ENCODE data around the gene ZFP36L2. TPM values are rescaled to one million over a fixed set of nuclear protein-coding genes. Genes with fewer than 3 reads are reported as not detected.
A peak's percentile ranks its signal among the peaks of the same experiment; 100 is the strongest.

The ZFP36L2 gene
- total RNA-seq, 4 donors from 2014 or later: 114 to 305 (median 208) TPM

DNA sequence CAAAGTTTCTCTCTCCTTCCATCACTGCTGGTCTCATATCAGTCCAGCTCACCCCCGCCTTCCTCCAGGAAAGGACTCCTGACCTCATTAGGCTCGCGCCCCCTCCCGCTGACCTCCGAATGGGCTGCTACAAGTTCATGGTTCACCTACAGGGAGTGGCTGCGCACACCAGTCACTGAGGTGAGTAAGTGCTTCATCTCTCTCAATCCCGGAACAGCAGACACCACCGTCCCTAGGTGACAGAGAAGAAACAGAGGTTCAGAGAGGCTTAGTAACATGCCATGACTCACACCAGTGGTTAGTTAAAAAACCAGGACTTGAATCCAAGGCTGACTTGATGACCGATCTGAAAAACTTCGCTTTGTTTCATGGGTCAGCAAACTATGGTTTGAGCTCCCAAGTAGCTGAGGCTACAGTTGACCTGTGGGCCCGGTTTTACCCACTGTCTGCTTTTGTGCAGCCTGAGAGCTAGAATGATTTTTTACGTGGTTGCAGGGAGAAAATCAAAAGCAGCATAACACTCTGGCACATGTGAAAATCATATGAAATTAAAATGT, 42.0 kb downstream of the ZFP36L2 start:
- Histone ChIP-seq H3K4me3 (no peak overlapping the region), H3K27ac (peak overlapping the region in 3 of 4 donors; percentile 4 to 17 (median 8)), H3K27me3 (no peaks in the 10 kb centered on the region), H3K9me3 (no peaks in the 10 kb centered on the region), H3K4me1 (peaks cover 14 to 38% (median 22%) of the 10 kb centered on the region in 4 donors), H3K36me3 (no peaks in the 10 kb centered on the region)
- in situ Hi-C loops (cut with MboI; ENCODE audit: low pct_ligation_motif_present in 1 of 4, low pct_unique_long_range_greater_than_20kb in 1 of 4, low sequenced_read_pairs in 3 of 4) (no loop called here), intact Hi-C loops (cut with DNase I; ENCODE audit: low total_unique reads) (no loop called here)
- 83% methylated on average over 12 of the region's 12 CpGs; no CpG with 5 or more reads in 1 of the 2 donors for whole genome bisulfite sequencing, 2 donors (ENCODE audit: low coverage in 1 of 2)
- DNase-seq: peak; percentile 68
- TF ChIP-seq, protein P1, sequence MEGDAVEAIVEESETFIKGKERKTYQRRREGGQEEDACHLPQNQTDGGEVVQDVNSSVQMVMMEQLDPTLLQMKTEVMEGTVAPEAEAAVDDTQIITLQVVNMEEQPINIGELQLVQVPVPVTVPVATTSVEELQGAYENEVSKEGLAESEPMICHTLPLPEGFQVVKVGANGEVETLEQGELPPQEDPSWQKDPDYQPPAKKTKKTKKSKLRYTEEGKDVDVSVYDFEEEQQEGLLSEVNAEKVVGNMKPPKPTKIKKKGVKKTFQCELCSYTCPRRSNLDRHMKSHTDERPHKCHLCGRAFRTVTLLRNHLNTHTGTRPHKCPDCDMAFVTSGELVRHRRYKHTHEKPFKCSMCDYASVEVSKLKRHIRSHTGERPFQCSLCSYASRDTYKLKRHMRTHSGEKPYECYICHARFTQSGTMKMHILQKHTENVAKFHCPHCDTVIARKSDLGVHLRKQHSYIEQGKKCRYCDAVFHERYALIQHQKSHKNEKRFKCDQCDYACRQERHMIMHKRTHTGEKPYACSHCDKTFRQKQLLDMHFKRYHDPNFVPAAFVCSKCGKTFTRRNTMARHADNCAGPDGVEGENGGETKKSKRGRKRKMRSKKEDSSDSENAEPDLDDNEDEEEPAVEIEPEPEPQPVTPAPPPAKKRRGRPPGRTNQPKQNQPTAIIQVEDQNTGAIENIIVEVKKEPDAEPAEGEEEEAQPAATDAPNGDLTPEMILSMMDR (IDR thresholded peaks at IDR 0.05): no peak
- peak in 1 of 3 donors; percentile 7 for TF ChIP-seq POLR2AphosphoS5 (IDR thresholded peaks at IDR 0.05)

DNA sequence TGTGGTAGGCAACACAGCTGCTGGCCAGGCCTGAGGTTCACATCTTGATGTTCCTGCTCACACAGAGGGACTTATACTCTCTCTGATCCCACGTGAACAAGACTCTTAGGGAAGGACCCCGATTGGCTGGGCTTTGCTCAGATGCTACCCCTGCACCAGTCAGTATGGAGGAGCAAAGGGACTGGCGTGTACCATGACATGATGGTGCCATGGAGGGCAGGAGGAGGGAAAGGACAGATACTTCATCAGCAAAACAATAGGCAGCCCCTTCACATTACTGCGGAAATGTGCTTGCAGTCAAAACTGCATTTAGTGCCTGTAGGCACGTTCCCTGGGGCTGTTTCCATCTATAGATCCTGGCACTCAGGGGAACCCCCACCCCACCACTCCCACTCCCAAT, 42.7 kb downstream of the ZFP36L2 start:
- no peak overlapping the region for H3K27ac ChIP-seq
- in situ Hi-C loops (cut with MboI; ENCODE audit: low pct_ligation_motif_present in 1 of 4, low pct_unique_long_range_greater_than_20kb in 1 of 4, low sequenced_read_pairs in 3 of 4): no loop called here
- 66% methylated on average over 5 of the region's 5 CpGs; no CpG with 5 or more reads in 1 of the 2 donors for WGBS, 2 donors (ENCODE audit: low coverage in 1 of 2)

DNA sequence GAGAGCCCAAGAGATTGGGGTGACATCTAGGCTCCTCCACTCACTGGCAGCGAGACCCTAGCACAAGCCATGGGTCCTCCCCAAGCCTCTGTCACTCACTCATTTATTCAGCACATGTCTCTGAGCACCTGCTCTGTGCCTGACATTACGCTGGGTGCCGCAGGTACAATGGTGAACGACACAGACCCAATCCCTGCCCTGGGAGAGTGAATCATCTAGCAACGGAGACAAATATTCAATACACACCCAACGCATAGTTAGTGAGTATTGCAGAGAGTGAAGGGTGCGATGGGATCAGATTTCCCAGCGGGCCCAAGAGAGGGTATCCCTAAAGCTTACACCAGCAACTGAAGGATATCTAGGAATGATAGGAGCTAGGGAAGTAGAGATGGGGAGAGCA, 45.5 kb downstream of the ZFP36L2 start:
- intact Hi-C loops (cut with DNase I; ENCODE audit: low total_unique reads): no loop called here
- Histone ChIP-seq H3K36me3 (no peaks in the 10 kb centered on the region), H3K27ac (no peak overlapping the region), H3K4me3 (no peak overlapping the region), H3K4me1 (peaks cover 14 to 47% (median 26%) of the 10 kb centered on the region in 4 donors), H3K9me3 (no peaks in the 10 kb centered on the region), H3K27me3 (no peaks in the 10 kb centered on the region)
- in situ Hi-C loops (cut with MboI; ENCODE audit: low pct_ligation_motif_present in 1 of 4, low pct_unique_long_range_greater_than_20kb in 1 of 4, low sequenced_read_pairs in 3 of 4): no loop called here
- DNase-seq: no peak
- 93 to 95% methylated on average over 3 to 8 of the region's 8 CpGs for WGBS, 2 donors (ENCODE audit: low coverage in 1 of 2)
- no peak for TF ChIP-seq POLR2AphosphoS5 (IDR thresholded peaks at IDR 0.05)
- TF ChIP-seq, protein P1 (IDR thresholded peaks at IDR 0.05): no peak
- TF ChIP-seq EP300 (IDR thresholded peaks at IDR 0.05; ENCODE audit: low read depth): no peak
- no peak for TF ChIP-seq POLR2A (IDR thresholded peaks at IDR 0.05)

More for the DNA sequence above, 42.7 kb downstream of the ZFP36L2 start:
- Histone ChIP-seq H3K36me3 (no peaks in the 10 kb centered on the region), H3K9me3 (no peaks in the 10 kb centered on the region), H3K27me3 (no peaks in the 10 kb centered on the region), H3K4me3 (no peak overlapping the region), H3K4me1 (peaks cover 21 to 45% (median 29%) of the 10 kb centered on the region in 4 donors)
- intact Hi-C loops (cut with DNase I; ENCODE audit: low total_unique reads): no loop called here
- TF ChIP-seq POLR2AphosphoS5 (IDR thresholded peaks at IDR 0.05) (no peak), POLR2A (IDR thresholded peaks at IDR 0.05) (no peak), EP300 (IDR thresholded peaks at IDR 0.05; ENCODE audit: low read depth) (no peak)
- TF ChIP-seq, protein P1 (IDR thresholded peaks at IDR 0.05): no peak
- no peak for DNase-seq

DNA sequence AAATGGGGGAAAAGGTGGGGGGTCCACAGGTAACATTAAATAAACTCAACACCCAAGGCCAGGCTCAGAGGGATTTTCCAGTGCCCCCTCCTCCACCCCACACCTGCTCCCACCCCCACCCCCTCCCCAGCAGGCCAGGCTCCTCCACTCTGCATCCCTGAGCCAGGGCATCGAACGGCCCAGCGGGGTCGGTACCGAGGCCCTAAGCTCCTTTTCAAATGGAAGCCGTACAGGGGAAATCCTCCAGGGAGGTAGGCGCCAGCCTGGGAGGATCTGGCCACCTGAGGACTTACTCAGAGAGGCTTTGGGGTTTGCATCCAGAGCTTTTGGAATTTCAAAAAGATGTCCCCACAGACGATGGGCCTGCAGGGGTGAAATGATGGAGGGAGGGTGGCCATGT, 46.5 kb downstream of the ZFP36L2 start:
- Histone ChIP-seq H3K36me3 (no peaks in the 10 kb centered on the region), H3K4me1 (peaks cover 15 to 48% (median 28%) of the 10 kb centered on the region in 4 donors), H3K4me3 (no peak overlapping the region), H3K9me3 (peaks cover 0 to 3% of the 10 kb centered on the region in 2 donors), H3K27me3 (no peaks in the 10 kb centered on the region), H3K27ac (peak overlapping the region; percentile 82 to 90 (median 86))
- in situ Hi-C loops (cut with MboI; ENCODE audit: low pct_ligation_motif_present in 1 of 4, low pct_unique_long_range_greater_than_20kb in 1 of 4, low sequenced_read_pairs in 3 of 4) (no loop called here), intact Hi-C loops (cut with DNase I; ENCODE audit: low total_unique reads) (no loop called here)
- TF ChIP-seq EP300 (IDR thresholded peaks at IDR 0.05; ENCODE audit: low read depth) (no peak), POLR2AphosphoS5 (IDR thresholded peaks at IDR 0.05) (no peak), POLR2A (IDR thresholded peaks at IDR 0.05) (no peak)
- TF ChIP-seq, protein P1 (IDR thresholded peaks at IDR 0.05): no peak
- WGBS, 2 donors (ENCODE audit: low coverage in 1 of 2): 90% methylated on average over 5 of the region's 8 CpGs; no CpG with 5 or more reads in 1 of the 2 donors
- no peak for DNase-seq

Measured in transverse colon (tissue), 4 donors.